HL-60 (cell line): ENCODE results near the gene DNAH14.
"Not testable (repeated sequence)": the region's sequence is repeated elsewhere in the genome, so short reads cannot be mapped to it uniquely, and the experiment has no call there.

Source experiments
- DNase-seq, 2 experiments: peaks; one replicate each; pipeline ENCODE4 v3.0.0-alpha.2; 2010 to 2020; ENCODE audit warnings: low read depth in 1 of 2, low spot score in 1 of 2
- H3K27ac ChIP-seq: fragments of 250-450 bp; sonication (Bioruptor Pico); replicated peaks from 2 replicates; pipeline ENCODE4 v1.5.1; 2020; ENCODE audit warnings: mild to moderate bottlenecking, moderate library complexity
- H3K27me3 ChIP-seq: fragments of 250-450 bp; sonication (Bioruptor Pico); 2 replicates; pipeline ENCODE4 v1.5.1; 2021; ENCODE audit warnings: mild to moderate bottlenecking, moderate library complexity; ENCODE audit not compliant: insufficient read depth, poor library complexity, severe bottlenecking
- H3K4me3 ChIP-seq: replicated peaks from 2 replicates; pipeline ENCODE4 v1.5.1; 2011; ENCODE audit warnings: mild to moderate bottlenecking, control low read depth, low read length; ENCODE audit not compliant: insufficient read depth
- CTCF ChIP-seq: IDR thresholded peaks from one replicate; pipeline ENCODE4 v1.5.1; 2011; ENCODE audit warnings: low read length, control low read depth, inconsistent platforms; ENCODE audit not compliant: insufficient read depth
- GABPA ChIP-seq: IDR thresholded peaks from 2 replicates; pipeline ENCODE4 v1.6.1; 2012; ENCODE audit warnings: low read depth
- POLR2AphosphoS5 ChIP-seq: IDR thresholded peaks from 2 replicates; pipeline ENCODE4 v1.6.1; 2012; ENCODE audit warnings: low read depth
- REST ChIP-seq: IDR thresholded peaks from 2 replicates; pipeline ENCODE4 v1.6.1; 2012; ENCODE audit warnings: low read depth; ENCODE audit not compliant: insufficient replicate concordance
- SPI1 ChIP-seq: IDR thresholded peaks from 2 replicates; pipeline ENCODE4 v1.6.1; 2012; ENCODE audit warnings: low read depth, mild to moderate bottlenecking, borderline replicate concordance

Gene DNAH14

GRCh38 chr1:224939844-224940425 is 10.5 kb downstream of the DNAH14 start:
- no peak overlapping the region for H3K27ac ChIP-seq
- no peak for TF ChIP-seq POLR2AphosphoS5
- TF ChIP-seq CTCF, result no peak
- no peak for TF ChIP-seq SPI1
- no peak for TF ChIP-seq GABPA
- no peak for TF ChIP-seq REST
- no peaks in the 10 kb centered on the region for H3K27me3 ChIP-seq
- H3K4me3 ChIP-seq, result no peak overlapping the region
- DNase-seq, result no peak

- H3K27ac ChIP-seq, DNase-seq, H3K4me3 ChIP-seq, H3K27me3 ChIP-seq: not testable (repeated sequence)
These were observed 11.3 kb downstream of the DNAH14 start for GRCh38 chr1:224940735-224941134.

- H3K27ac ChIP-seq, H3K4me3 ChIP-seq, DNase-seq, H3K27me3 ChIP-seq: not testable (repeated sequence)
These were observed 16.3 kb downstream of the DNAH14 start for GRCh38 chr1:224945651-224946348.

- H3K4me3 ChIP-seq, DNase-seq, H3K27me3 ChIP-seq: not testable (repeated sequence)
These were observed 16.8 kb downstream of the DNAH14 start for GRCh38 chr1:224946349-224946691.

GRCh38 chr1:224957696-224958095 is 28.2 kb downstream of the DNAH14 start:
- Histone ChIP-seq H3K27me3 (no peaks in the 10 kb centered on the region), H3K4me3 (no peak overlapping the region), H3K27ac (no peak overlapping the region)
- TF ChIP-seq REST (no peak), GABPA (no peak), CTCF (no peak), SPI1 (no peak), POLR2AphosphoS5 (no peak)
- DNase-seq, result no peak

More at GRCh38 chr1:224946349-224946691, 16.8 kb downstream of the DNAH14 start:
- H3K27ac ChIP-seq, result not testable (repeated sequence)
